ENCODE results near the gene ZGRF1.

Gene ZGRF1

DNA sequence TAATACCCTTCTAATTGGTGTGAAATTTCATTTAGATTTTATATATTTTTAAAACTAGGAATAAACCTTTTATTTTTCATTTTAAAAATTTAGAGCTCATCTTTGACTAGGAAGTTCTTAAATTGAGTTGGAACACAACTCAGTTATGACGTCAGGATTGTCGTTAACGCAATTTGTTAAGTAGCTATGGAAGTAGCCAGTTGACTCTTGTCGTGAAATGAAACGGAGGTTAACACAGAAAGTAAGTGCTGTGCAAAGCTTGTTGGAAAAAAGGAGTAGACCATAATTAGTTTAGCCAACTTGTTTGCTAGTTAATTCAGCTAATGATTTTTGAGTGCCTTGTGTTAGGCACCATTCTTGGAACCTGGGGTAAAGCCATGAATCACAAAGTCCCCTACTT lies 18.6 kb upstream of the ZGRF1 start:
- no peaks in the 10 kb centered on the region; a peak in 1 of 22 replicates for H4K20me1 ChIP-seq
- no peak for TF ChIP-seq Cebpa-rat (IDR thresholded peaks at IDR 0.05)
- no peaks in the 10 kb centered on the region for H3K27me3 ChIP-seq
- no peak overlapping the region for H3K4me3 ChIP-seq
- H3K4me1 ChIP-seq, result no peaks in the 10 kb centered on the region
- H3K9ac ChIP-seq, result no peak overlapping the region
- H3K4me2 ChIP-seq, result no peak overlapping the region
- peaks cover 78 to 99% (median 85%) of the 10 kb centered on the region in 11 experiments for H3K36me3 ChIP-seq
- H3K27ac ChIP-seq, result no peak overlapping the region
- H3K9me3 ChIP-seq (replicated peaks in 1 of 11), result no peaks in the 10 kb centered on the region

DNA sequence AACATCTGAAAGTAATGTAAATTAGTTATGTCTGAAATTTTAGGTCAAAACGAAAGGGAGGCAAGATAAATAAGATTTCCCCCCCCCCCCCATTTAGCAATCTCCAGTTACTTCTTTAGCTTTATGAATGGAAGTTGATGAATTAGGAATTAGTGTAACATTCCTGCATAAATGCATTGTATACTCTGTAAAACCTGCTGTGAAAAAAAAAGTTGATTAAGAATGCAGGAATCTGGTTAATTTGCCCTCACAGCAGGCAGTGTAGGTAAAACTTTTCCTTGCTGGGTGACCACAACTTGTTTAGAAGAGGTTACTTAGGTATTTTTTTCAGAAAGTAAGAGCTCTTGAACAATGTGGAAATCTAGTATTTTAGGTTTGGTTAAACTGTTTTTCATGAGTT lies 15.5 kb upstream of the ZGRF1 start:
- H3K27ac ChIP-seq, result no peak overlapping the region
- no peaks in the 10 kb centered on the region; a peak in 1 of 22 replicates for H4K20me1 ChIP-seq
- H3K9me3 ChIP-seq (replicated peaks in 1 of 11), result no peaks in the 10 kb centered on the region
- peaks cover 84 to 100% (median 95%) of the 10 kb centered on the region in 11 experiments for H3K36me3 ChIP-seq
- no peak for TF ChIP-seq Cebpa-rat (IDR thresholded peaks at IDR 0.05)
- H3K9ac ChIP-seq, result no peak overlapping the region
- no peak overlapping the region for H3K4me3 ChIP-seq
- H3K4me2 ChIP-seq, result no peak overlapping the region
- no peaks in the 10 kb centered on the region for H3K27me3 ChIP-seq
- H3K4me1 ChIP-seq, result no peaks in the 10 kb centered on the region

DNA sequence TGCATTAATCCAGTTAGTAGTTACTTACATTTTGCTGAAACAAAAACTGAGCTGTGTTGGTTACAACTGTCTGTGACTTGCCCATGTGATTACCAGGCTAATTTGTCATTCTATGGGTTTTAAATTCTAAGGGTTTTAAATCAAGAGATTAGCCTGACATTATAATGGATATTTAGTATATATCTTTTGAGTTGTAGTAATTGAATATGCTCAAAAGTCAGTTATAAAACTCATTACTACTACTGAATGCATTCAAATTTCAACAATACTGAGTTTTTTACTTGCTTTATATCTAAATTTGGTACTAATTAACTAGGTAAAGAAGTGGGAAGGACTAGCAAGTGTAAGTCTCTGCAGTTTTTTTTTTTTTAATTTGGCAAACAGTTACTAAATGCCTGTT lies 14.9 kb upstream of the ZGRF1 start:
- Histone ChIP-seq H3K27me3 (no peaks in the 10 kb centered on the region), H4K20me1 (no peaks in the 10 kb centered on the region; a peak in 1 of 22 replicates), H3K36me3 (peaks cover 86 to 100% (median 97%) of the 10 kb centered on the region in 11 experiments), H3K9me3 (replicated peaks in 1 of 11) (no peaks in the 10 kb centered on the region), H3K4me1 (no peaks in the 10 kb centered on the region), H3K4me2 (no peak overlapping the region), H3K4me3 (no peak overlapping the region), H3K27ac (no peak overlapping the region), H3K9ac (no peak overlapping the region)
- no peak for TF ChIP-seq Cebpa-rat (IDR thresholded peaks at IDR 0.05)

DNA sequence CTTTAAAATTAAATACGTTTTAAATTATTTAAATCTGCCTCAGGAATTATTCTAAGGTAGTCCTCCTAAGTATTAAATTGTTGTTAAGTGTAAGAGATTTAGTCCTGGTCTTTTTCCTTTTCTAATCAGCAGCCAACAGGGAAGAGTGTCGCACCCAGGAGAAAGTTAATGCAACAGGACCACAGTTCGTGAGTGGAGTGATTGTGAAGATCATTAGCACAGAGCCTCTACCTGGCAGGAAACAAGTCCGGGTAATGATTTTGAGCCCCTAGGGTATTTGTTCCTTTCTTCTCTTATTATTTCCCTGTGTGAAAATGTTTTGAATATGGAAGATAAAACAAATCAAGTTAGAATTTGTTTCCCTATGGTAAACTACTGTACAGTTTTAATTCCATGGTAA lies 13.6 kb upstream of the ZGRF1 start:
- no peaks in the 10 kb centered on the region for H3K9me3 ChIP-seq (replicated peaks in 1 of 11)
- no peak overlapping the region for H3K4me3 ChIP-seq
- no peak for TF ChIP-seq Cebpa-rat (IDR thresholded peaks at IDR 0.05)
- no peaks in the 10 kb centered on the region for H3K27me3 ChIP-seq
- H4K20me1 ChIP-seq, result no peaks in the 10 kb centered on the region
- no peak overlapping the region for H3K4me2 ChIP-seq
- no peak overlapping the region for H3K27ac ChIP-seq
- H3K36me3 ChIP-seq, result peaks cover 86 to 100% (median 98%) of the 10 kb centered on the region in 11 experiments
- H3K9ac ChIP-seq, result no peak overlapping the region
- no peaks in the 10 kb centered on the region for H3K4me1 ChIP-seq

DNA sequence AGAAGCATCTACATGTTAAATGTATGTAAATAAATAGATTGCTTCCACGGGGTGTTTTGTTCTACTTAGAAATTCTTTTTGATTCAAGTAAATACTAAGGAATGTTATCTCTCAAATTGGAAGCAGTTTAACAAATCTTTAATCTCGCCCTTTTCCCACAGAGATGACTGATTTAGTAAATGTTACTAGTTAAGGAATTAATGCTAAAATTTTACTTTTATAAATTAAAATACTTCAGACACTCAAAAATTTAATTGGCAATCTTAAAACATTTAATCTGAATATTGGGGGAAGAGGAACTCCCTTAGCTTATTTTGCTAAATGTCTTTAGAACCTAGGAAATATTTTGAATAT lies 12.3 kb upstream of the ZGRF1 start:
- no peaks in the 10 kb centered on the region for H3K9me3 ChIP-seq (replicated peaks in 1 of 11)
- H3K4me1 ChIP-seq, result no peaks in the 10 kb centered on the region
- no peak overlapping the region for H3K9ac ChIP-seq
- H4K20me1 ChIP-seq, result no peaks in the 10 kb centered on the region
- no peak overlapping the region for H3K4me2 ChIP-seq
- H3K36me3 ChIP-seq, result peaks cover 84 to 98% (median 94%) of the 10 kb centered on the region in 11 experiments
- no peak for TF ChIP-seq Cebpa-rat (IDR thresholded peaks at IDR 0.05)
- H3K27ac ChIP-seq, result no peak overlapping the region
- no peak overlapping the region for H3K4me3 ChIP-seq
- H3K27me3 ChIP-seq, result no peaks in the 10 kb centered on the region

DNA sequence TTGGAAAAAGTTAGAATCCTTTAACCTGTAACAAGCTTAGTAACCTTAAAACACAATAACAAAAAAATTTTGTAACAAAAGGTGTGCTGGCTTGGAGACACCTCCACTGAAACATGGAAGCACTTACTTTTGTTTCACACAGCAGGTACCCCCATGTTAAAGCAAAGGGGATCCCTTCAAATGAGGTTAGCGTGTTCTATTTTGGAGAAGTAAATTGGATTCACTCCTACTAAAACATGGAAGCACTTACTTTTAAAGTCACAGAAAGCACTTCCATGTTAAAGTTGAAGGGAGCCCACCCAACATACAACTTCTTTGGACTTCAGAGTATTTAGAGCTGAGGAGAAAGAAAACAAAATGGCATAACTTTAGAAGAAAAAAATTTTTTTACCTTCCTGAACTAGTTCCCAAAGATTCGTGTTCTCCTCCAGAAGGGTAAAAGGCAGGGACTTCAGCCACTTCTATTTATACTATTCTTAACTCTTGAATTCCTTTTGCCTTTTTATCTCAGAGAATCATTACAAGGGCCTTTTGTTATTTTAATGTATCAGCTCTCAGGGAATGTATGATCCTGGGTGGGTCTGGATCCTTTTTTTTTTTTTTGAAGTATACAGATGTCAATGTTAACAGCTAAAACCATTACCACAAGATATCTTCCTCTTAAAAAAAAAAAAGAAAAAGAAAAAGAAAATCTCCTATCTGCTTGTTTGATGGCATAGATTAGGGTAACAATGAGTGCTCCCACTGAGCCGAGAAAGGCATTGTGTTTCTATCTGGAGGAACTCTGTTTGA lies 11.8 kb upstream of the ZGRF1 start:
- H3K9ac ChIP-seq, result no peak overlapping the region

DNA sequence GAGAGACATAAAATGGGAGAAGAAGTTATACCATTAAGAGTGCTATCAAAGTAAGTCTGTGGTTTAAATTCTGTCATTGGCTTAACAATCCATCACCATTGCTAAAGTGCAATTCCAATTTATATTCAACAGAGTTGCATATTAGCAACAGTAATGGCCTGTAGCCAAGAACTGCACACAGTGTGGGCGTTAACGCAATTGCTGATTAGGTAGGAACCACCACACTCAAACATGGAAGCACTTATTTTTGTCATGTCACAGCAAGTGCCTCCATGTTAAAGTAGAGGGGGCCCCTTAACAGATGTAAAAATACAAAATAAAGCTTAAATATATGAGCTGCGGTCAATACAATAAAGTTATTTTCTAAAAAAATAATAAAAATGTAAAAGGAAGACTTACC lies 11.1 kb upstream of the ZGRF1 start:
- H3K4me2 ChIP-seq, result no peak overlapping the region
- H3K4me3 ChIP-seq, result no peak overlapping the region
- H3K9ac ChIP-seq, result no peak overlapping the region
- H3K27ac ChIP-seq, result no peak overlapping the region
- H3K36me3 ChIP-seq, result peaks cover 71 to 97% (median 84%) of the 10 kb centered on the region in 11 experiments
- peaks cover 0 to 12% (median 5%) of the 10 kb centered on the region in 10 experiments; a peak in 10 of 20 replicates for H3K4me1 ChIP-seq
- H3K9me3 ChIP-seq (replicated peaks in 1 of 11), result no peaks in the 10 kb centered on the region
- no peak for TF ChIP-seq Cebpa-rat (IDR thresholded peaks at IDR 0.05)
- no peaks in the 10 kb centered on the region for H3K27me3 ChIP-seq
- peaks cover 0 to 12% (median under 1%) of the 10 kb centered on the region in 11 experiments; a peak in 7 of 22 replicates for H4K20me1 ChIP-seq

More for the DNA sequence above, 11.8 kb upstream of the ZGRF1 start:
- Histone ChIP-seq H3K4me2 (no peak overlapping the region), H3K9me3 (replicated peaks in 1 of 11) (no peaks in the 10 kb centered on the region), H3K27me3 (no peaks in the 10 kb centered on the region), H3K4me1 (peaks cover 0 to 5% (median 1%) of the 10 kb centered on the region in 10 experiments; a peak in 9 of 20 replicates), H3K27ac (no peak overlapping the region), H4K20me1 (peaks cover 0 to 5% (median 0%) of the 10 kb centered on the region in 11 experiments; a peak in 2 of 22 replicates), H3K36me3 (peaks cover 78 to 97% (median 88%) of the 10 kb centered on the region in 11 experiments), H3K4me3 (no peak overlapping the region)
- TF ChIP-seq Cebpa-rat (IDR thresholded peaks at IDR 0.05), result no peak

DNA sequence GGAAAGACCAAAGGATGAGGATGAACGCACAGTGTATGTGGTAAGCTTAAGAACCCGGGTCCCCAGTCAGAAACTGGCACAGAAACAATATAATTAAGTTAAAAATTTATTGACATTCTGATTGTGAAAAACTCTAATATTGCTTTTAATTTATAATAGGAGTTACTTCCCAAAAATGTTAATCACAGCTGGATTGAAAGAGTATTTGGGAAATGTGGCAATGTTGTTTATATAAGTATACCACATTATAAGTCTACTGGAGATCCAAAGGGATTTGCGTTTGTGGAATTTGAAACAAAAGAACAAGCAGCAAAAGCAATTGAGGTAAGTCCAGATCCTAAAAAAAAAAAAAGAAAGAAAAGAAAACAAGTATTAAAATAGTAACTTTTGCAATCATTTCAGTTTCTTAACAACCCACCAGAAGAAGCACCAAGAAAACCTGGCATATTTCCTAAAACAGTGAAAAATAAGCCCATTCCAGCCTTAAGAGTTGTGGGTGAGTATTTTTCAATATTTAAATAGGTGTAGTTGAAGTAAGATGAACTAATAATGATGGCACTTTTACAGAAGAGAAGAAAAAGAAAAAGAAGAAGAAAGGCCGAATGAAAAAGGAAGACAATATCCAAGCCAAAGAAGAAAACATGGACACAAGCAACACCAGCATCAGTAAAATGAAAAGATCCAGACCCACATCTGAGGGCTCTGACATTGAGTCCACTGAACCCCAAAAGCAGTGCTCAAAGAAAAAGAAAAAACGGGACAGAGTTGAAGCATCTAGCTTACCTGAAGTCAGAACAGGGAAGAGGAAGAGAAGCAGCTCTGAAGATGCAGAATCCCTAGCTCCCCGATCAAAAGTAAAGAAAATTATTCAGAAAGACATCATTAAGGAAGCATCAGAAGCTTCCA lies 10.2 kb upstream of the ZGRF1 start:
- H3K9ac ChIP-seq, result no peak overlapping the region
- no peak for TF ChIP-seq Cebpa-rat (IDR thresholded peaks at IDR 0.05)
- no peak overlapping the region for H3K4me3 ChIP-seq
- peaks cover 64 to 97% (median 79%) of the 10 kb centered on the region in 11 experiments for H3K36me3 ChIP-seq
- H3K27me3 ChIP-seq, result no peaks in the 10 kb centered on the region
- no peak overlapping the region for H3K27ac ChIP-seq
- no peak overlapping the region for H3K4me2 ChIP-seq
- H3K9me3 ChIP-seq (replicated peaks in 1 of 11), result no peaks in the 10 kb centered on the region
- peaks cover 0 to 21% (median 6%) of the 10 kb centered on the region in 11 experiments; a peak in 10 of 22 replicates for H4K20me1 ChIP-seq
- peaks cover 0 to 21% (median 5%) of the 10 kb centered on the region in 10 experiments; a peak in 10 of 20 replicates for H3K4me1 ChIP-seq

Measured in BLaER1 treated with 17β-estradiol and CSF1 and Interleukin-3, amounts not matched to agents 10 nM and 100 nM (cell line).